ENCODE measurements around the gene ZCCHC7. TPM values are rescaled to one million over a fixed set of nuclear protein-coding genes. Genes with fewer than 3 reads are reported as not detected.

Gene ZCCHC7
- polyA plus RNA-seq, 1 donor from 2014 or later: 10.9 TPM

GRCh38 chr9:37097294-37097693, 23.1 kb upstream of the ZCCHC7 start:
- TF ChIP-seq EP300 (conservative IDR thresholded peaks at IDR 0.05; ENCODE audit: poor library complexity, severe bottlenecking): no peak
- TF ChIP-seq POLR2AphosphoS5 (IDR thresholded peaks at IDR 0.05): no peak
- TF ChIP-seq EZH2 (IDR thresholded peaks at IDR 0.05; ENCODE audit: borderline replicate concordance, insufficient read depth, low read length, poor library complexity, severe bottlenecking): no peak
- TF ChIP-seq RAD21 (conservative IDR thresholded peaks at IDR 0.05): no peak
- TF ChIP-seq CTCF (IDR thresholded peaks at IDR 0.05; ENCODE audit: poor library complexity, severe bottlenecking): no peak
- TF ChIP-seq SMC3 (conservative IDR thresholded peaks at IDR 0.05; ENCODE audit: poor library complexity): no peak
- TF ChIP-seq TAF1 (IDR thresholded peaks at IDR 0.05; ENCODE audit: low read depth): no peak
- no peak for TF ChIP-seq REST (IDR thresholded peaks at IDR 0.05; ENCODE audit: borderline replicate concordance)
- no peak for TF ChIP-seq MXI1 (conservative IDR thresholded peaks at IDR 0.05; ENCODE audit: poor library complexity, severe bottlenecking)
- Histone ChIP-seq H3K79me2 (replicated peaks; ENCODE audit: insufficient read depth, low read length) (no peaks in the 10 kb centered on the region), H3K9me2 (ENCODE audit: insufficient read depth, low read length) (no peaks in the 10 kb centered on the region), H3F3A (ENCODE audit: insufficient read depth, low read length, poor library complexity, severe bottlenecking) (no peaks in the 10 kb centered on the region), H4K20me1 (ENCODE audit: insufficient read depth) (no peaks in the 10 kb centered on the region), H2AFZ (ENCODE audit: low read depth, low read length) (no peak overlapping the region), H3K27me3 (ENCODE audit: insufficient read depth, low read depth, low read length) (no peaks in the 10 kb centered on the region), H3K4me3 (ENCODE audit: low read length) (no peak overlapping the region), H3K27ac (ENCODE audit: low read length) (no peak overlapping the region), H3K4me2 (ENCODE audit: low read length) (no peak overlapping the region), H3K9ac (ENCODE audit: low read length) (no peak overlapping the region), H3K9me3 (ENCODE audit: low read length) (no peaks in the 10 kb centered on the region), H3K36me3 (ENCODE audit: insufficient read depth, low read length) (no peaks in the 10 kb centered on the region)

GRCh38 chr9:37100327-37100726, 20.0 kb upstream of the ZCCHC7 start:
- no peaks in the 10 kb centered on the region for H3F3A ChIP-seq (ENCODE audit: insufficient read depth, low read length, poor library complexity, severe bottlenecking)

More at GRCh38 chr9:37100327-37100726, 20.0 kb upstream of the ZCCHC7 start:
- H3K9me2 ChIP-seq (ENCODE audit: insufficient read depth, low read length): no peaks in the 10 kb centered on the region
- H4K20me1 ChIP-seq (ENCODE audit: insufficient read depth): no peaks in the 10 kb centered on the region
- no peak overlapping the region for H3K4me2 ChIP-seq (ENCODE audit: low read length)
- TF ChIP-seq SMC3 (conservative IDR thresholded peaks at IDR 0.05; ENCODE audit: poor library complexity) (no peak), MXI1 (conservative IDR thresholded peaks at IDR 0.05; ENCODE audit: poor library complexity, severe bottlenecking) (no peak), EZH2 (IDR thresholded peaks at IDR 0.05; ENCODE audit: borderline replicate concordance, insufficient read depth, low read length, poor library complexity, severe bottlenecking) (no peak), EP300 (conservative IDR thresholded peaks at IDR 0.05; ENCODE audit: poor library complexity, severe bottlenecking) (no peak), TAF1 (IDR thresholded peaks at IDR 0.05; ENCODE audit: low read depth) (no peak), RAD21 (conservative IDR thresholded peaks at IDR 0.05) (no peak), REST (IDR thresholded peaks at IDR 0.05; ENCODE audit: borderline replicate concordance) (no peak), CTCF (IDR thresholded peaks at IDR 0.05; ENCODE audit: poor library complexity, severe bottlenecking) (no peak), POLR2AphosphoS5 (IDR thresholded peaks at IDR 0.05) (no peak)
- no peak overlapping the region for H3K4me3 ChIP-seq (ENCODE audit: low read length)
- no peak overlapping the region for H2AFZ ChIP-seq (ENCODE audit: low read depth, low read length)
- H3K9me3 ChIP-seq (ENCODE audit: low read length): no peaks in the 10 kb centered on the region
- H3K79me2 ChIP-seq (replicated peaks; ENCODE audit: insufficient read depth, low read length): no peaks in the 10 kb centered on the region
- H3K27ac ChIP-seq (ENCODE audit: low read length): no peak overlapping the region
- no peak overlapping the region for H3K9ac ChIP-seq (ENCODE audit: low read length)
- no peaks in the 10 kb centered on the region for H3K27me3 ChIP-seq (ENCODE audit: insufficient read depth, low read depth, low read length)
- H3K36me3 ChIP-seq (ENCODE audit: insufficient read depth, low read length): no peaks in the 10 kb centered on the region

Measured in neural cell (in vitro differentiated cells).